GM12878 (cell line): Measurements from ENCODE around the gene INTU. TPM values are rescaled to one million over a fixed set of nuclear protein-coding genes. Genes with fewer than 3 reads are reported as not detected.

ENCODE experiments used
- ATAC-seq: fragments of 200-7000 bp; cut with Tn5 transposase; 3 replicates; pipeline ENCODE4 v1.9.1; 2020; ENCODE audit warnings: mild to moderate bottlenecking, moderate library complexity
- BruUV-seq: library from RNA; stranded (reverse); fragments of 400-500 nt; replicated peaks from 2 replicates; lab custom pipeline; 2021; lab: Mats Ljungman, UMichigan
- CTCF ChIA-PET: fragments of 300-600 bp; sonication (Branson Sonifier 250); formaldehyde crosslinking; extraction: SDS; loops from one replicate; lab custom pipeline; 2021; ENCODE audit warnings: inconsistent platforms; lab: Yijun Ruan, JAX
- POLR2A ChIA-PET: fragments of 350-600 bp; formaldehyde crosslinking; extraction: SDS; loops from one replicate; lab custom pipeline; 2021; ENCODE audit warnings: inconsistent platforms; lab: Charles Lee
- RAD21 ChIA-PET: fragments of 300-600 bp; sonication (Branson Sonifier 250); formaldehyde crosslinking; loops from one replicate; lab custom pipeline; 2023; ENCODE audit warnings: antibody characterized with exemption; ENCODE audit not compliant: unreplicated experiment; lab: Charles Lee
- SMC1A ChIA-PET: fragments of 300-600 bp; sonication (Branson Sonifier 250); formaldehyde crosslinking; loops from one replicate; lab custom pipeline; 2023; ENCODE audit not compliant: unreplicated experiment, uncharacterized antibody; lab: Charles Lee
- DNase-seq: peaks from one replicate; pipeline ENCODE4 v3.0.0-alpha.2; 2011; ENCODE audit warnings: low read depth, low spot score
- FAIRE-seq: peaks from 3 replicates; lab custom pipeline; 2011; peaks lifted over from hg19 to GRCh38; lab: Jason Lieb, UNC
- H2AFZ ChIP-seq: 2 replicates; pipeline ENCODE4 v1.6.0; 2011; ENCODE audit warnings: low read depth, low read length, control low read depth; ENCODE audit not compliant: control insufficient read depth
- H3K27ac ChIP-seq: 2 replicates; pipeline ENCODE4 v1.5.1; 2011; ENCODE audit warnings: control low read depth; ENCODE audit not compliant: control insufficient read depth, insufficient read depth
- H3K27me3 ChIP-seq, 2 experiments: replicated peaks in 1 of 2; 2 replicates each; pipeline versions ENCODE4 v1.6.0 to v1.6.1; 2011; ENCODE audit warnings: low read length in 1 of 2; ENCODE audit not compliant: control insufficient read depth in 2 of 2, insufficient read depth in 2 of 2
- H3K36me3 ChIP-seq, 2 experiments: 2 replicates each; pipeline ENCODE4 v1.5.1; 2011; ENCODE audit warnings: low read length in 1 of 2; ENCODE audit not compliant: control insufficient read depth in 2 of 2, insufficient read depth in 2 of 2
- H3K4me1 ChIP-seq: 2 replicates; pipeline ENCODE4 v1.6.1; 2011; ENCODE audit warnings: mild to moderate bottlenecking, low read length, moderate library complexity, mixed read lengths; ENCODE audit not compliant: control insufficient read depth, insufficient read depth
- H3K4me2 ChIP-seq: 2 replicates; pipeline ENCODE4 v1.6.0; 2011; ENCODE audit warnings: control low read depth; ENCODE audit not compliant: control insufficient read depth, insufficient read depth
- H3K4me3 ChIP-seq: fragments of 200-600 bp; sonication (generic); 2 replicates; pipeline ENCODE4 v1.5.1; 2016
- H3K79me2 ChIP-seq: 2 replicates; pipeline ENCODE4 v1.6.0; 2011; ENCODE audit warnings: low read length; ENCODE audit not compliant: control insufficient read depth, insufficient read depth
- H3K9ac ChIP-seq: 2 replicates; pipeline ENCODE4 v1.8.0; 2011; ENCODE audit warnings: low read length, control low read depth, mixed read lengths; ENCODE audit not compliant: control insufficient read depth, insufficient read depth
- H3K9me3 ChIP-seq: replicated peaks from 3 replicates; pipeline ENCODE4 v1.5.1; 2011; ENCODE audit warnings: mild to moderate bottlenecking, low read length; ENCODE audit not compliant: control insufficient read depth, insufficient read depth
- H4K20me1 ChIP-seq: 2 replicates; pipeline ENCODE4 v1.6.0; 2011; ENCODE audit not compliant: control insufficient read depth, insufficient read depth
- ATF7 ChIP-seq: fragments of 450-650 bp; IDR thresholded peaks from 2 replicates; pipeline ENCODE4 v1.6.1; 2016; ENCODE audit warnings: low read depth, mild to moderate bottlenecking
- CHD1 ChIP-seq: IDR thresholded peaks from 2 replicates; pipeline ENCODE4 v1.6.1; 2012; ENCODE audit warnings: low read depth, low read length, improper control_type of control experiment
- DPF2 ChIP-seq: fragments of 450-650 bp; IDR thresholded peaks from 2 replicates; pipeline ENCODE4 v1.6.1; 2017; ENCODE audit warnings: mild to moderate bottlenecking
- EGR1 ChIP-seq, 2 experiments: IDR thresholded peaks; 1 replicate in 1 of 2; 2 replicates in 1 of 2; pipeline ENCODE4 v1.6.1; 2011 to 2012; ENCODE audit warnings: low read depth in 2 of 2, low read length in 2 of 2, borderline replicate concordance in 1 of 2, mild to moderate bottlenecking in 1 of 2, moderate library complexity in 1 of 2
- EZH2 ChIP-seq: IDR thresholded peaks from 2 replicates; pipeline ENCODE4 v1.6.1; 2012; ENCODE audit warnings: low read depth, mild to moderate bottlenecking, control low read depth, inconsistent platforms, low read length, borderline replicate concordance; ENCODE audit not compliant: control insufficient read depth
- FOXM1 ChIP-seq: IDR thresholded peaks from 2 replicates; pipeline ENCODE4 v1.6.1; 2012; ENCODE audit warnings: low read depth, mild to moderate bottlenecking, inconsistent platforms, low read length, moderate library complexity
- GABPA ChIP-seq: IDR thresholded peaks from 2 replicates; pipeline ENCODE4 v1.6.1; 2014; ENCODE audit warnings: antibody characterized with exemption, low read depth, mild to moderate bottlenecking, inconsistent platforms
- HCFC1 ChIP-seq: fragments of 150-350 bp; IDR thresholded peaks from 2 replicates; pipeline ENCODE4 v1.6.1; 2014; ENCODE audit warnings: low read length
- HDAC6 ChIP-seq: fragments of 200-600 bp; sonication (generic); IDR thresholded peaks from one replicate; pipeline ENCODE4 v1.8.0; 2017; ENCODE audit warnings: antibody characterized with exemption; ENCODE audit not compliant: unreplicated experiment
- LARP7 ChIP-seq: fragments of 450-650 bp; IDR thresholded peaks from 2 replicates; pipeline ENCODE4 v1.6.1; 2017; ENCODE audit warnings: mild to moderate bottlenecking
- MEF2A ChIP-seq: IDR thresholded peaks from 2 replicates; pipeline ENCODE4 v1.6.1; 2011; ENCODE audit warnings: low read depth, mild to moderate bottlenecking, low read length, moderate library complexity; ENCODE audit not compliant: insufficient read depth
- TCF3 ChIP-seq: IDR thresholded peaks from 2 replicates; pipeline ENCODE4 v1.6.1; 2012; ENCODE audit warnings: low read depth, mild to moderate bottlenecking, low read length, borderline replicate concordance; ENCODE audit not compliant: insufficient read depth
- ZNF274 ChIP-seq: IDR thresholded peaks from one replicate; pipeline ENCODE4 v1.8.0; 2011; ENCODE audit not compliant: insufficient read length, insufficient read depth
- WGBS: methylation state at CpG from one replicate; pipeline ENCODE4 v1.1.6; 2016; ENCODE audit warnings: low lambda C conversion rate; ENCODE audit not compliant: insufficient replicate concordance, insufficient coverage; ENCODE audit errors: missing lambda C conversion rate; 5-methylcytosine and 5-hydroxymethylcytosine counted together
- in situ Hi-C: fragments of 300-500 bp; cut with MboI; formaldehyde crosslinking; loops from 9 replicates; pipeline ENCODE4 v1.14.3; 2018; ENCODE audit warnings: mixed read lengths
- intact Hi-C: fragments of 100-400 bp; cut with micrococcal nuclease; formaldehyde crosslinking; loops from one replicate; pipeline ENCODE4 v1.14.2; 2022; ENCODE audit not compliant: unreplicated experiment
- polyA plus RNA-seq, 11 experiments: library from polyadenylated mRNA; depleted of rRNA in 4 of 11; unstranded in 6 of 11; stranded (reverse) in 5 of 11; fragments of >200 nt; fragmentation: Nextera tagmentation in 4 of 11; fragmentation: Illumina TruSeq in 1 of 11; extraction: Ambion mirVana in 4 of 11; extraction: Trizol in 1 of 11; gene quantifications; 1 replicate in 1 of 11; 2 replicates in 10 of 11; pipeline versions ENCODE4 v1.2.1 to v1.2.3, GENCODE V29; 2011 to 2016; ENCODE audit warnings: inconsistent platforms in 2 of 11, missing spikeins in 2 of 11, low read depth in 1 of 11
- total RNA-seq, 4 experiments: library from RNA; depleted of rRNA in 3 of 4; stranded (reverse); fragments of >200 nt in 3 of 4; fragmentation: Illumina TruSeq in 1 of 4; extraction: Trizol in 1 of 4; gene quantifications; 2 replicates each; pipeline versions ENCODE4 v1.2.1 to v1.2.3, GENCODE V29; 2013 to 2021
- TF ChIP-seq, protein P1 (sequence below): IDR thresholded peaks from 2 replicates; pipeline ENCODE4 v1.6.1; 2012; ENCODE audit warnings: low read length, inconsistent platforms
- TF ChIP-seq, protein P2 (sequence below): IDR thresholded peaks from 2 replicates; pipeline ENCODE4 v1.6.1; 2011; ENCODE audit warnings: low read depth, mild to moderate bottlenecking, low read length, moderate library complexity, borderline replicate concordance; ENCODE audit errors: extremely low read depth

Gene INTU
- total and polyA plus RNA-seq, 10 of the 15 experiments (the other 5 are each of a cell fraction or from before 2014, with no cell fraction given), result under 0.01 to 0.15 (median 0.01) TPM; not detected in 4

DNA sequence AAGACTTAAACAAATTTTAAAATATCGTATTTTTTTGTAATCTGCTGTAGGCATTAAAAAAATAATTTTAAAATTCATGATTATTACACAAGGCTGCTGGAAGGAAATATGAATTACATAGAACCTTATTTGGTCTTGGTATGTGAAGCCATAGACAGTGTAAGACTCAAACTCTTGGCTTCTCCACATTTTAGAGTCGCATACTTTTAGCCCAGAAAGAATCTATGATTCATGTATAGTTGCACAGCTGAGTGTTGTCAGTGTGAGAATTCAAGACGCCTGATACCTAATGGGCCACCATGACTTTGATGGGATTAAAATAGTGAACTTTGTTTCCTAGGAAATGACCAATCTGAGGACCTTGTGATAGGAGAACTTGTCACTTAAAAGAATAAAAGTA lies 1.4 kb downstream of the INTU start (continued):
- TF ChIP-seq EGR1 (IDR thresholded peaks at IDR 0.05; ENCODE audit: borderline replicate concordance in 1 of 2, low read depth in 2 of 2, low read length in 2 of 2) (no peak), GABPA (no peak), TCF3 (no peak), ATF7 (no peak), HDAC6 (no peak)

DNA sequence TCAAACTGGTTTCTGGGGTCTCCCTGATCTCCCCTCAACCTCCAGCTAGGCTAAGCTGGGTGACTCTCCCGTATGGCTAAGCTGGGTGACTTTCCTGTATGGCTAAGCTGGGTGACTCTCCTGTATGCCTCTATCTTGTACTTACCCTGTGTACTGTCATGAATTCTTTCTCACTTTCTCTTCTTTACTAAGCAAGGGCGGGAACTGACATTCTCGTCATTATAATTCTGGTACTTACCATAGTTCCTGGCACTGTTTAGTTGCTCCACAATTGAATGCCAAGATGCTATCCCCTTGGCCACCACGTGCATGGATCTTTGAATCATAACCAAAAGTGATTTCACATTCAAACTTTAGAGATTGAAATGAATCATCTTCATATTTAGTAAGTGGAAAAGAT lies 8.8 kb downstream of the INTU start:
- BruUV-seq, result no TSS peak
- no peak for ATAC-seq
- under 1% methylated on average over 4 of the region's 4 CpGs for WGBS
- CTCF ChIA-PET, result no interaction called here
- Histone ChIP-seq H3K9me3 (no peaks in the 10 kb centered on the region), H3K4me1 (no peaks in the 10 kb centered on the region), H3K79me2 (no peaks in the 10 kb centered on the region), H3K4me2 (no peak overlapping the region), H3K27ac (no peak overlapping the region), H3K36me3 (no peaks in the 10 kb centered on the region), H3K27me3 (no peaks in the 10 kb centered on the region; a peak in 1 of 4 replicates), H4K20me1 (no peaks in the 10 kb centered on the region), H3K9ac (no peak overlapping the region), H3K4me3 (no peak overlapping the region), H2AFZ (no peak overlapping the region)
- in situ Hi-C loops, result no loop called here
- TF ChIP-seq LARP7, result no peak
- no peak for FAIRE-seq
- SMC1A ChIA-PET, result no interaction called here
- DNase-seq, result no peak
- intact Hi-C loops, result no loop called here
- POLR2A ChIA-PET, result no interaction called here
- RAD21 ChIA-PET, result no interaction called here

DNA sequence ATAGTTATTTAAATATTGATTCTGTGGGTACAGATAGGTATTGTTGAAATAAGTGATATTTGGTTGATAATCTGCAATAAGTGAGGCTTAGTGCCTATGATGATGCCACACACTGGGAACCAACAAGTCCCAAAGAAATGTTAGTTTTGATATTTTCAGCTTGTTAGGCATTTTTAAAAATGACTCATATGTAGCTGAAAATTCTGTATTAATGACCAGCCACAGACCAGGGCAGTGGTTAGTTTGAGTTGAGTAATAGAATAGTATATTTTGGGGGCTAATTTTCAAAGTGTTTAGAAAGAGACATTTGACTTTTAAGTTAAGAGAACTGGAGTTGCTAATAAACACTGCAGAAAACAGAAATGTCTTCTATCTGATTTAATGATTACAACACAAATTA lies 9.4 kb downstream of the INTU start:
- no peak overlapping the region for H3K27ac ChIP-seq
- no peaks in the 10 kb centered on the region for H4K20me1 ChIP-seq
- H3K9me3 ChIP-seq, result no peaks in the 10 kb centered on the region
- H3K36me3 ChIP-seq, result no peaks in the 10 kb centered on the region
- H3K79me2 ChIP-seq, result no peaks in the 10 kb centered on the region
- intact Hi-C loops, result no loop called here
- in situ Hi-C loops, result no loop called here
- ChIA-PET POLR2A (no interaction called here), RAD21 (no interaction called here), SMC1A (no interaction called here), CTCF (no interaction called here)
- H3K9ac ChIP-seq, result no peak overlapping the region
- FAIRE-seq (no peak), DNase-seq (no peak), ATAC-seq (no peak)
- H2AFZ ChIP-seq, result no peak overlapping the region
- no peak overlapping the region for H3K4me3 ChIP-seq
- no peak overlapping the region for H3K4me2 ChIP-seq
- no peaks in the 10 kb centered on the region; a peak in 1 of 4 replicates for H3K27me3 ChIP-seq
- no peaks in the 10 kb centered on the region for H3K4me1 ChIP-seq
- BruUV-seq, result no TSS peak
- no peak for TF ChIP-seq GABPA
- no peak for TF ChIP-seq MEF2A
- TF ChIP-seq ZNF274, result no peak
- TF ChIP-seq HCFC1, result no peak
- TF ChIP-seq, protein P1, sequence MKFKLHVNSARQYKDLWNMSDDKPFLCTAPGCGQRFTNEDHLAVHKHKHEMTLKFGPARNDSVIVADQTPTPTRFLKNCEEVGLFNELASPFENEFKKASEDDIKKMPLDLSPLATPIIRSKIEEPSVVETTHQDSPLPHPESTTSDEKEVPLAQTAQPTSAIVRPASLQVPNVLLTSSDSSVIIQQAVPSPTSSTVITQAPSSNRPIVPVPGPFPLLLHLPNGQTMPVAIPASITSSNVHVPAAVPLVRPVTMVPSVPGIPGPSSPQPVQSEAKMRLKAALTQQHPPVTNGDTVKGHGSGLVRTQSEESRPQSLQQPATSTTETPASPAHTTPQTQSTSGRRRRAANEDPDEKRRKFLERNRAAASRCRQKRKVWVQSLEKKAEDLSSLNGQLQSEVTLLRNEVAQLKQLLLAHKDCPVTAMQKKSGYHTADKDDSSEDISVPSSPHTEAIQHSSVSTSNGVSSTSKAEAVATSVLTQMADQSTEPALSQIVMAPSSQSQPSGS, result no peak
- TF ChIP-seq ATF7, result no peak
- TF ChIP-seq FOXM1, result no peak
- TF ChIP-seq EZH2, result no peak
- TF ChIP-seq, protein P2, sequence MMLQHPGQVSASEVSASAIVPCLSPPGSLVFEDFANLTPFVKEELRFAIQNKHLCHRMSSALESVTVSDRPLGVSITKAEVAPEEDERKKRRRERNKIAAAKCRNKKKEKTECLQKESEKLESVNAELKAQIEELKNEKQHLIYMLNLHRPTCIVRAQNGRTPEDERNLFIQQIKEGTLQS, result no peak
- no peak for TF ChIP-seq CHD1
- no peak for TF ChIP-seq DPF2
